Measurements from ENCODE around the gene TF. TPM values are rescaled to one million over a fixed set of nuclear protein-coding genes. Genes with fewer than 3 reads are reported as not detected.

Gene TF
- total RNA-seq, 2 experiments from 2014 or later = 0.15 to 0.25 TPM

DNA sequence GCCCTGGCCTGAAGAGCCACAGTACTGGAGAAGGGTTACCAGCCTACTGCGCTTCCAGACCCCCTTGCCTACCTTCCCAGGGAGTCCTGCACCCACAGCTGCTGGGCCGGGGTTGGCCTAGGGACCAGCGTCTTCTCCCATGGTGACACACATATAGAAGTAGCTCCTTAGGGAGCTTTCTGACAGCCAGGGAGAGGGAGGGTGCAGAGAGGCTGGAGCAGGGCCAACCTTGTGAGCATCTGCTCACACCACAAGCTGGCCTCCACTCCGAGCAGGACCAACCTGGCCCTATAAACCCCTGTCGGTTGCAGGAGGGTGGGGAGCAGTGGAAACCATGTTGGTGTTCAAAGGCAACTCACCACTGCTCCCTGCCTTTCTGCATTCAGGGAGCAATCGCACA is 94.6 kb downstream of the TF start:
- Histone ChIP-seq H3K4me2 (ENCODE audit: low read length) (no peak overlapping the region), H3K27ac (ENCODE audit: low read depth, low read length, poor library complexity, severe bottlenecking) (no peak overlapping the region), H3K9me2 (ENCODE audit: insufficient read depth, low read length) (no peaks in the 10 kb centered on the region), H3K36me3 (ENCODE audit: insufficient read depth, low read length) (no peaks in the 10 kb centered on the region), H3K79me2 (ENCODE audit: insufficient read depth, low read depth, low read length) (no peaks in the 10 kb centered on the region), H3K9me3 (ENCODE audit: low read length) (no peaks in the 10 kb centered on the region), H3K4me3 (ENCODE audit: low read depth, low read length, poor library complexity, severe bottlenecking) (no peak overlapping the region), H4K20me1 (ENCODE audit: insufficient read depth, low read length) (no peaks in the 10 kb centered on the region), H2AFZ (ENCODE audit: low read length) (no peak overlapping the region), H3K4me1 (ENCODE audit: insufficient read depth, low read length, poor library complexity, severe bottlenecking) (no peaks in the 10 kb centered on the region)
- DNase-seq (ENCODE audit: low spot score) = no peak
- TF ChIP-seq, protein P1, sequence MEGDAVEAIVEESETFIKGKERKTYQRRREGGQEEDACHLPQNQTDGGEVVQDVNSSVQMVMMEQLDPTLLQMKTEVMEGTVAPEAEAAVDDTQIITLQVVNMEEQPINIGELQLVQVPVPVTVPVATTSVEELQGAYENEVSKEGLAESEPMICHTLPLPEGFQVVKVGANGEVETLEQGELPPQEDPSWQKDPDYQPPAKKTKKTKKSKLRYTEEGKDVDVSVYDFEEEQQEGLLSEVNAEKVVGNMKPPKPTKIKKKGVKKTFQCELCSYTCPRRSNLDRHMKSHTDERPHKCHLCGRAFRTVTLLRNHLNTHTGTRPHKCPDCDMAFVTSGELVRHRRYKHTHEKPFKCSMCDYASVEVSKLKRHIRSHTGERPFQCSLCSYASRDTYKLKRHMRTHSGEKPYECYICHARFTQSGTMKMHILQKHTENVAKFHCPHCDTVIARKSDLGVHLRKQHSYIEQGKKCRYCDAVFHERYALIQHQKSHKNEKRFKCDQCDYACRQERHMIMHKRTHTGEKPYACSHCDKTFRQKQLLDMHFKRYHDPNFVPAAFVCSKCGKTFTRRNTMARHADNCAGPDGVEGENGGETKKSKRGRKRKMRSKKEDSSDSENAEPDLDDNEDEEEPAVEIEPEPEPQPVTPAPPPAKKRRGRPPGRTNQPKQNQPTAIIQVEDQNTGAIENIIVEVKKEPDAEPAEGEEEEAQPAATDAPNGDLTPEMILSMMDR (conservative IDR thresholded peaks at IDR 0.05; ENCODE audit: low read length) = no peak
- TF ChIP-seq EZH2phosphoT487 (IDR thresholded peaks at IDR 0.05; ENCODE audit: borderline replicate concordance, low read depth, low read length) = no peak
- BruUV-seq (replicated peaks) = no TSS peak
- ChIA-PET POLR2A (no interaction called here), CTCF (ENCODE audit: unreplicated experiment) (interaction anchor here (0.7 kb wide), 1 partner anchor 373 kb away, joined by 4 read pairs; no protein-coding TSS in a partner anchor)
- intact Hi-C loops (cut with micrococcal nuclease; ENCODE audit: unreplicated experiment) = no loop called here

GRCh38 chr3:133841196-133841595 is 95.0 kb downstream of the TF start:
- H4K20me1 ChIP-seq (ENCODE audit: insufficient read depth, low read length) = no peaks in the 10 kb centered on the region
- no peak for TF ChIP-seq EZH2phosphoT487 (IDR thresholded peaks at IDR 0.05; ENCODE audit: borderline replicate concordance, low read depth, low read length)
- TF ChIP-seq, protein P1 (conservative IDR thresholded peaks at IDR 0.05; ENCODE audit: low read length) = no peak
- H3K4me2 ChIP-seq (ENCODE audit: low read length) = no peak overlapping the region
- no peak overlapping the region for H2AFZ ChIP-seq (ENCODE audit: low read length)
- H3K4me1 ChIP-seq (ENCODE audit: insufficient read depth, low read length, poor library complexity, severe bottlenecking) = no peaks in the 10 kb centered on the region
- BruUV-seq (replicated peaks) = no TSS peak
- H3K9me2 ChIP-seq (ENCODE audit: insufficient read depth, low read length) = no peaks in the 10 kb centered on the region
- no peaks in the 10 kb centered on the region for H3K79me2 ChIP-seq (ENCODE audit: insufficient read depth, low read depth, low read length)
- ChIA-PET POLR2A (no interaction called here), CTCF (ENCODE audit: unreplicated experiment) (interaction anchor here (0.7 kb wide), 1 partner anchor 373 kb away, joined by 4 read pairs; no protein-coding TSS in a partner anchor)
- no peak overlapping the region for H3K27ac ChIP-seq (ENCODE audit: low read depth, low read length, poor library complexity, severe bottlenecking)
- H3K36me3 ChIP-seq (ENCODE audit: insufficient read depth, low read length) = no peaks in the 10 kb centered on the region
- no peak overlapping the region for H3K4me3 ChIP-seq (ENCODE audit: low read depth, low read length, poor library complexity, severe bottlenecking)
- no peak for DNase-seq (ENCODE audit: low spot score)
- no peaks in the 10 kb centered on the region for H3K9me3 ChIP-seq (ENCODE audit: low read length)
- intact Hi-C loops (cut with micrococcal nuclease; ENCODE audit: unreplicated experiment) = no loop called here

GRCh38 chr3:133842158-133842557 is 96.0 kb downstream of the TF start:
- no peak overlapping the region for H3K27ac ChIP-seq (ENCODE audit: low read depth, low read length, poor library complexity, severe bottlenecking)
- no peaks in the 10 kb centered on the region for H3K4me1 ChIP-seq (ENCODE audit: insufficient read depth, low read length, poor library complexity, severe bottlenecking)
- H4K20me1 ChIP-seq (ENCODE audit: insufficient read depth, low read length) = no peaks in the 10 kb centered on the region
- no peaks in the 10 kb centered on the region for H3K79me2 ChIP-seq (ENCODE audit: insufficient read depth, low read depth, low read length)
- intact Hi-C loops (cut with micrococcal nuclease; ENCODE audit: unreplicated experiment) = no loop called here
- TF ChIP-seq EZH2phosphoT487 (IDR thresholded peaks at IDR 0.05; ENCODE audit: borderline replicate concordance, low read depth, low read length) = no peak
- TF ChIP-seq, protein P1 (conservative IDR thresholded peaks at IDR 0.05; ENCODE audit: low read length) = no peak
- no peaks in the 10 kb centered on the region for H3K36me3 ChIP-seq (ENCODE audit: insufficient read depth, low read length)
- ChIA-PET CTCF (ENCODE audit: unreplicated experiment) (no interaction called here), POLR2A (no interaction called here)
- H3K9me2 ChIP-seq (ENCODE audit: insufficient read depth, low read length) = no peaks in the 10 kb centered on the region
- H3K4me3 ChIP-seq (ENCODE audit: low read depth, low read length, poor library complexity, severe bottlenecking) = no peak overlapping the region
- no TSS peak for BruUV-seq (replicated peaks)
- H3K4me2 ChIP-seq (ENCODE audit: low read length) = no peak overlapping the region
- no peak overlapping the region for H2AFZ ChIP-seq (ENCODE audit: low read length)
- DNase-seq (ENCODE audit: low spot score) = no peak
- no peaks in the 10 kb centered on the region for H3K9me3 ChIP-seq (ENCODE audit: low read length)
